GM19468 (cell line): ENCODE results near the gene C1R.
"Not testable (repeated sequence)": the region's sequence is repeated elsewhere in the genome, so short reads cannot be mapped to it uniquely, and the experiment has no call there.

Experiments used
- ATAC-seq: cut with Tn5 transposase; IDR thresholded peaks from one replicate; pipeline ENCODE4 v1.9.1; 2021; ENCODE audit warnings: mild to moderate bottlenecking, moderate library complexity, moderate number of reproducible peaks; ENCODE audit not compliant: unreplicated experiment; ENCODE audit errors: extremely low read depth

The C1R gene

DNA sequence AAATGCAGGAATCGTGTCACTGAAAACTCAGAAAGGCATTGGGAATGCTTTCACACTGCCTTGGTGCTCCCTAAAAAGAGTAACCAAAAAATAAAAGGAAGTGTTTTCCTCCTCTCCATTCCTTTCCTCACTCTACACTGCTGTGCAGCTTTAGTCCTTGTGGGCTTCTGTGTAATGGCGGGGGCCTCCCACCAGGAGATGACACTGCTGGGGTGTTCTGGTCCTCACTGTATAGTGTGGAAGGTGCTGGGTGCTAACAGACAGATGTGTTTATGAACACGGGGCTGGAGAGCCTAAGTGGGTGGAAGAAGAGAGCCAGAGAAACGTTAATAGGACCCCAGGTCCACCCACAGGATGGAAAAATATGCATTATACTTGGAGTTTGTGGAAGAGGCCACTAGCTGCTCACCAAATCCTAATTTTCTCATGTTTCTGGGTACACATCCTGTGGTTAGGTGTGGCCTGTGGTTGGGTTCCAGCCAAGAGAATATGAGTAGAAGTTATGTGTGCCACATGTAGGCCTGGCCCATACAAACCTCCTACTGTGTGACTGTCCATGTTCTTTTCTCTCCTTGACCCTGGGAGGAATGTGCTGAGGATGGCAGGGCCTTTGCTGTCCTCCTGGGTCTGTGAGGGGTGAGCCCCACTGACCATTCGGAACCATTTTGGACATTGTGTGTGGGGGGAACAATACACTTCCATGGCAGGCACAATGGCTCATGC, 45.7 kb downstream of the C1R start:
- no peak for ATAC-seq

DNA sequence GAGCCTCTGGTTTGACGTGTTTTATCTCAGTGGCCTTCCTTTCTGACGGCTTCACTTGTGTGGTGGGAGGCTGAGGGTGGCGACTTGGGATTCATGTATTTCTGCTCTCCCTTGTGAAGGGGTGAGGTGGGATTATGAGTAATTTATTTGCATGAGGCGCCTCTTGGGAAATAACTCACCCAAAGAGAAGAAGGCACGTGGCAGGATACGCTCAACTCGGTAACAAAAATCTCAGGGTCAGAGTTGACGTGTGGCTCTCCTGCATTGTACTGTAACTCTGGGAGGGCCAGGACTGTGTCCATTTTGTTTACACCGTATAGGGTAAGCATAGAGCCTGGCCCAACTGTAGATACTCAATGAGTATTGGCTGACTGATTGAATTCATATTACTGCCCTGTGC, 46.3 kb downstream of the C1R start:
- no peak for ATAC-seq

DNA sequence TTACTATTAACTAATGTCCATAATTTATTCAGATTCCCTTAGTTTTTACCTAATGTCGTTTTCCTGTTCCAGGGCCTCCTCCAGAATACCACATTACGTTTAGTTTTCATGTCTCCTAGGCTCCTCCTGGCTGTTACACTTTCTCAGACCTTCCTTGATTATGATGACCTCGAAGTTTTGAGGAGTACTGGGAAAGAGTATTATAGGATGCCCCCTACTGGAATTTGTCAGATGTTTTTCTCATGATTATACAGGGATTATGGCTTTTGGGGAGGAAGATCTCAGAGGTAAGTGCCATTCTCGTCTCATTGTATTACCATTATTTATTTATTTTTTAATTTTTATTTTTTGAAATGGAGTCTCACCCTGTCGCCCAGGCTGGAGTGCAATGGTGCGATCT, 49.4 kb downstream of the C1R start:
- no peak for ATAC-seq

DNA sequence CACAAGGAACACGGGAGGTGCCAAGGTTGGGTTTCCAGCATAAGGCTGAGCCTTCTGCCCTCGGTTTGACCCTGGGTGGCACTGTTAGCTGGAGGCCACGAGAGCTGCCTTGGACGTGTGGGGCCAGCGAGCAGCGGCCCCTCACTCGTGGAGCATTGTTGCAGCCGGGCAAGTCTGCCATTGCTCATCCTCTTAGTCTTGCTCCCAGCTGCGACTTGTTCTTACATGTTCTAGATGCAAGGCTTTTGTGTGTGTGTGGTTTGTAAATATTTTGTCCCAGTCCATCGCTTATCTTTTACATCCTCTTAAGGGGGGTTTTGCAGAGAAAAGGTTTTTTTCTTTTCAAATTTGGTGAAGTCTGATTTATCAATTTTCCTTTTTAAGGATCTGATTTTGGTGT, 52.8 kb downstream of the C1R start:
- ATAC-seq, result no peak

DNA sequence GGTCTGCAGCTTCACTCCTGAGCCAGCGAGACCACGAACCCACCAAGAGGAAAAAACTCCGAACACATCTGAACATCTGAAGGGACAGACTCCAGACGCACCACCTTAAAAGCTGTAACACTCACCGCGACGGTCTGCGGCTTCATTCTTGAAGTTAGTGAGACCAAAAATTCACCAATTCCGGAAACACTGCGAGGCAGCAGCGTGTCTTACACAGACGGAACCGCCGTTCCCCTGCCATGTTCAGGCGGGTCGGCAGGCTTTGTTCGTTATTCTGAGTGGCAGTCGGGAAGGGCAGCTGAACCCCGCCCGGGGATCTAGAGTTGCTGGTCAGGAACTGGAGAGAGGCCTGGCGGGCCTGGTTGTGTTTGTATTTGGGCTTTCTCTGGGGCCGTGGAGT, 53.7 kb downstream of the C1R start:
- ATAC-seq, result no peak

DNA sequence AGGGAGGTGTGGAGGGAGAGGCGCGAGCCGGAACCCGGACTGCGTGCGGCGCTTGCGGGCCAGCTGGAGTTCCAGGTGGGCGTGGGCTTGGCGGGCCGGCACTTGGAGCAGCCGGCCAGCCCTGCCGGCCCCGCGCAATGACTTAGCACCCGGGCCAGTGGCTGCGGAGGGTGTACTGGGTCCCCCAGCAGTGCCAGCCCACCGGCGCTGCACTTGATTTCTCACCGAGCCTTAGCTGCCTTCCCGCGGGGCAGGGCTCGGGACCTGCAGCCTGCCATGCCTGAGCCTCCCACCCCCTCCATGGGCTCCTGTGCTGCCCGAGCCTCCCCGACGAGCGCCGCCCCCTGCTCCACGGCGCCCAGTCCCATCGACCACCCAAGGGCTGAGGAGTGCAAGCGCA, 54.8 kb downstream of the C1R start:
- ATAC-seq, result not testable (repeated sequence)

DNA sequence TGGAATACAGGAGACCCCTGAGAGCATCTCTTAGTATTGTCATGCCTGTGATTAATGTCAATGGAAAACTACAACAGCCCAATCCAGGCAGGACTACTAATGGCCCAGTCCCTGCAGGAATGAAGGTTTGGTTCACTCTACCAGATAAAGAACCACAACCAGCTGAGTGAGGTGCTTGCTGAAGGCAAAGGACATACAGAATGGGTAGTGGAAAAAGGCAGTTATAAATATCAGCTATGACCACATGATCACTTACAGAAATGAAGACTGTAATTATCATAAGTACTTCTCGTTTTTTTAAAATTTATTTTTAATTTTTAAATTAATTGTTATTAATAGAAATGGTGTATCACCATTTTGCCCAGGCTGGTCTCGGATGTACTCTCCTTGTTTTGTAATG, 56.8 kb downstream of the C1R start:
- no peak for ATAC-seq

DNA sequence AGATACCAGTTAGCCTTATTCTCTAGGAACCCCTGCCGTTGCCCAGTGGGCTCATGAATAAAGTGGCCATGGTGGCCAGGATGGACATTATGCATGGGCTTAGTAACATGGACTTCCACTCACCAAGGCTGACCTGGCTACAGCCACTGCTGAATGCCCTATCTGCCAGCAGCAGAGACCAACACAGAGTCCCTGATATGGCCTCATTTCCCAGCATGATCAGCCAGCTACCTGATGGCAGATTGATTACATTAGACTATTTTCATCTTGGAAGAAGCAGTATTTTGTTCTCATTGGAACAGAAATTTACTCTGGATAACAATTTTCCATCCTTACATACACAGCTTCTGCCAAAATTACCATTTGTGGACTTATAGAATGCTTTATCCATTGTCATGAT, 57.8 kb downstream of the C1R start:
- ATAC-seq, result no peak

DNA sequence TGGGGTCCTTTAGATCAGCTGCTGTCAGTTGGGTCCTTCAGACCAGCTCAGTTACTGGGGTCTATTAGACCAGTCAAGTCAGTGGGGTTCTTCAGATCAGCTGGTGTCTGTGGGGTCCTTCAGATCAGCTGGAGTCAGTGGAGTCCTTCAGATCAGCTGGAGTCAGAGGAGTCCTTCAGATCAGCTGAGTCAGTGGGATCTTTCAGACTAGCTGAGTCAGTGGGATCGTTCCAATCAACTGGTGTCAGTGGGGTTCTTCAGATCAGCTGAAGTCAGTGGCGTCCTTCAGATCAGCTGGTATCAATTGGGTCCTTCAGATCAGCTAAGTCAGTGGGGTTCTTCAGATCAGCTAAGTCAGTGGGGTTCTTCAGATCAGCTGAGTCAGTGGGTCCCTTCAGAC, 59.3 kb downstream of the C1R start:
- no peak for ATAC-seq

DNA sequence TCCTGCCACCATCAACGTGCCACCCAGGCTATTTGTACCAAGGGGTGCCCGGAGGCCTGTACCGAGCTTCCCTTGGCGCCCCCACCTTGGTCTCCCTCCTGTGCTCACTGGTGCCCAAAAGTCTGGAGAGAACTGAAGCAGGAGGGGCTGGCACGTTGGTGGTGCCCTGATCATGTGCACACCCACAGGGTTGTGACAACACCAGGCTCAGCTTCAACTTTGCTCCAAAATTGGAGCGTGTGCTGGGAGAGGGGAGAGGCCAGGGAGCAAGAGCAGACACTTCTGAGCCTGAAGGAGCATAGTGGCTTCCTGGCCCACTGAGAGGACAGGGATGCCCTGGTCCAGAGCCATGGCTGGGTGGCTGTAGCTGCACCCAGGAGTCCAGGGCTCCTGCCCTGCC, 60.9 kb downstream of the C1R start:
- ATAC-seq, result no peak
